GM18951 (cell line): Measurements from ENCODE around the gene ZNF408.
"Not testable (repeated sequence)": the region's sequence is repeated elsewhere in the genome, so short reads cannot be mapped to it uniquely, and the experiment has no call there.

Source experiments
- POLR2A ChIP-seq: IDR thresholded peaks from 4 replicates; pipeline ENCODE4 v1.6.1; 2011; ENCODE audit warnings: mild to moderate bottlenecking; ENCODE audit not compliant: insufficient read length, insufficient read depth; ENCODE audit errors: extremely low read depth
- in situ Hi-C: fragments of 300-500 bp; cut with MboI; formaldehyde crosslinking; loops from one replicate; pipeline ENCODE4 v1.12.0; 2022; ENCODE audit warnings: low sequenced_read_pairs, mixed read lengths, inconsistent platforms; ENCODE audit not compliant: unreplicated experiment

Gene ZNF408

DNA sequence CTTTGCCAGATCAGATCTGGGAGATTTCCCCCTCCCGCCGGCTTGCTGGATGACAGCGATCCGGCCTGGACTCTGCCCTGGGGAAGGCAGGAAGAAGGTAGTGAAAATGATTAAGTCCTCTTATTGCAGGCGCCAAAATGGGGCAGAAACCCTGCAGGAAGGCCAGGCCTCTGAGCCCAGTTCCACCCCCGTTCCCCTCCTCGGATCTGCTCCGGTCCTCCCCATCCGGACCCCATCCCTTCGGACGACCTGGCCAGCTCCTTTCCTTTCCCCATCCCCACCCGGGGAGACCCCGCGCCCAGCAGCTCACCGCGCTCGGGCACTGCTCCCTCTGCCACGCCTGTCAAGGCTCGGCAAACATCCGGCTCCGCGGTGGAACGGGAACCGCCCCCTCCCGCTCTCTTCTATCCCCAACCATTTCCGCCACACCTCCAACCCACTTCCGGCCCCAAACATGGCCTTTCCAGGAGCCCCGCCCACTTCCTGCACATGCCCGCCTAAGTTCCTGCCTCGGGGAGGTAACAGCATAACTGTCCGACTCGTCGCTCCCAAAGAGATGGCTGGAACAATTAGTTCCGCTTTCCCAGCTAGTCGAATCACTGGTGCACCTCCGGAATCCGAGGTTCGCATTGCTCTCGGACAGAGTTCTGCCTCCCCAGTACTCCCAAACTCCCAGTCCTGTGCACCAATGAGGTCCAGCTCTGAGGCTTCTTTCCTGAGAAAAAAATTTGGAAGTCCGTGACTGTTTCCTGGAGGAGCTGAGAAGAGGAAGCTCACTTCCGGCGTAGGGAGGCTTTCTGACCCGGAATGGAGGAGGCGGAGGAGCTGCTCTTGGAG is at the start of gene ZNF408, which contains the start of gene ARHGAP1:
ZNF408 (plus strand) TSS at position 791 of the 837 bp plus-strand sequence; CDS start at position 808, 17 bp downstream.
ARHGAP1 (minus strand) TSS at position 379 of the 837 bp plus-strand sequence. CDS start 4,512 bp downstream, outside the sequence.
- peak; percentile 87 for TF ChIP-seq POLR2A

DNA sequence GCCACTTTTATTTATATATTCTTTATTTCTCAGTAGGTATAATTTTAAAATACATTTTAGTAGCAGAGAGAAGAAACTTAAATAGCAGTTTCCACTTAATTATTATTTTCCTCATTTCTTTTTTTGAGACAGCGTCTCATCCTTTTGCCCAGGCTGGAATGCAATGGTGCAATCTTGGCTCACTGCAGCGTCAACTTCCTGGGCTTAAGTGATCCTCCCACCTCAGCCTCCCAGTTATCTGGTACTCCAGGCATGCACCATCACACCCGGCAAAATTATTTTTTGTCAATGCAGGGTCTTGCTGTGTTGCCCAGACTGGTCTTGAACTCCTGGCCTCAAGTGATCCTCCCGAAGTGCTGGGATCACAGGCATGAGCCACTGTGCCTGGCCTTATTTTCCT is 45.2 kb upstream of the ZNF408 start:
- no peak for TF ChIP-seq POLR2A
- in situ Hi-C loops, result no loop called here

More for the DNA sequence above, at the start of gene ZNF408, which contains the start of gene ARHGAP1:
- in situ Hi-C loops, result no loop called here

DNA sequence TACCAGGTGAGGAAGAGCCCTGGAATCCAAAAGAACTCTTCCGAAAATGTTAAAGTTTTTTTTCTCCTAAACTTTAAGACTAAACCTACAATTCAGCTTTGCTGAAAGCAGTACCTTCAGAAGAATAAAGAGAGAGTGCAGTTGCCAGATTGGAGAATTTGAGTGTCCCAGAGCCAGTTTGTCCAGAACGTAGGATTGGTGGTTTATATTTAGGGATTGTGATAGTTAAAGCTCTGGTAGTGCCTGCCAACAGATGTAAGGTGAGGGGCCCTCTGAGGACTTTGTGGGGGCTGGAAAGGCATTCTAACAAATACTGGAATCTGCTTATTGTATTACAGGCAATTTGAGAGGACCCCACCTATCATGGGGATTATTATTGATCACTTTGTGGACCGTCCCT is 43.6 kb upstream of the ZNF408 start:
- in situ Hi-C loops, result no loop called here
- no peak for TF ChIP-seq POLR2A

DNA sequence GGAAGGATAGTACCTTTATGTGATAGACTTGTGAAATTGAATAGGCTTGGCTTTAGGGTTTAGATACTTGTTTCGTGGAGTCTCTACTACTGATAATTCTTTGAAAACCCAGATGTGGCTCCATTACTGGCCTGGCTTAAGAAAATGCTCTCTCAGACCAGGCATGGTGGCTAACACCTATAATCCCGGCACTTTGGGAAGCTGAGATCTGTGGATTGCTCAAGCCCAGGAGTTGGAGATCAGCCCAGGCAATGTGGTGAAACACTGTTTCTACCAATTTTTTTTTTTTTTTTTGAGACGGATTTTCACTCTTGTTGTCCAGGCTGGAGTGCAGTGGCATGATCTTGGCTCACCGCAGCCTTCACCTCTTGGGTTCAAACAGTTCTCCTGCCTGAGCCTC is 42.6 kb upstream of the ZNF408 start:
- TF ChIP-seq POLR2A, result no peak
- in situ Hi-C loops, result no loop called here

DNA sequence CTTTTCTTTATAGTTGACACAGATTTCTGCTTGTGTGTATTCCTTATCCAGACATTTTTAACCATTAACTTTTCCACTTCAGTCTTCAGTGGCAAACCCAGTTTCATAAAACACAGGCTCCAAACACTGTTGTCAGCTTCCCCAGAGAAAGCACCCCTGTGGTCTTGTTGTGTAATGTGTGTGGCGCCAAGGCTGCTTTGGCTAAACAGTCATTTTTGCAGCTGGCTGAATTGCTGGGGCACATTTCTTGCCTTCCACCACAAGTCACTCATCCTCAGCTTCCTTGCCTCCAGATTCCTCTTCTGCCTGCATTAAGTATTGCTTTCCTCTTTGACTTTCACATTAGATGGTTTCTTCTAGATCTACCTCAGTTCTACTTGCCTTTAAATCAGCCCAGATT is 40.9 kb upstream of the ZNF408 start:
- in situ Hi-C loops, result no loop called here

DNA sequence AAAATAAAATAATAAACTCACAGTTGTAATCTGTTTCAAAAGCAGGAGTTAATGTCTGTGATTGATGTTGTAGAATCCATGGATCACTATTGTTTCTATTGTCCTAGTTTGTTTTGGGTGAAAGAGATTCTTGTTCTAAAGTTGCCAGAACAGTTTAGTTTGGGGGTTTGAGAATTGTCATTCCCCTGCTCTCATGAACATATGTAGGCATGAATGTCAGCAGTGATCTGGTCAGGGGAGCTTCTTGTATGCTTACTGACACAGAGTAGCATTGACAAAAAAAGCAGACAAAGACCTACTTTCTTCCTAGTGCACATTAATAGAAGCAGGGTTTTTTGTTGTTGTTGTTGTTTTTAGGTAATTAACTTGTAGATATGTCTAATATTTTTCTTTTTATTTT is 39.0 kb upstream of the ZNF408 start:
- in situ Hi-C loops, result no loop called here
- no peak for TF ChIP-seq POLR2A

More for the DNA sequence above, 40.9 kb upstream of the ZNF408 start:
- TF ChIP-seq POLR2A, result no peak

DNA sequence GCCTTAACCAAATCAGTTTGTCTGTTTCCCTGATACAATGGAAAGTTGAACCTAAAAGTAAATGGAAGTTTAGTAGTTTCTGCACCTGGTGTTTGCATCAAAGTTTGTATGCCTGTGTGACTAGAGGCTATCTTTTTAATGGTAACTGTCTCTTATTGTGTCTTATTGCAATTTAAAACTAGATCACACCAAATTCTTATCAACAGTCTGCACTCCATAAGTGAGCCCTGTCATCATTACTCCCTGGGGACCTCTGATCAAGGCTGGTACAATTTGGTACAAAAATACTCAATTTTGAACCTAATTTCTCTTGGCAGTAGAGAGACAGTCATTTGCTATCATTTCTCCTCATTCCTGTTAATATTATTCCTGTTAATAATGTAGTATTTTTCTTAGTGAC is 38.5 kb upstream of the ZNF408 start:
- no peak for TF ChIP-seq POLR2A
- in situ Hi-C loops, result no loop called here

DNA sequence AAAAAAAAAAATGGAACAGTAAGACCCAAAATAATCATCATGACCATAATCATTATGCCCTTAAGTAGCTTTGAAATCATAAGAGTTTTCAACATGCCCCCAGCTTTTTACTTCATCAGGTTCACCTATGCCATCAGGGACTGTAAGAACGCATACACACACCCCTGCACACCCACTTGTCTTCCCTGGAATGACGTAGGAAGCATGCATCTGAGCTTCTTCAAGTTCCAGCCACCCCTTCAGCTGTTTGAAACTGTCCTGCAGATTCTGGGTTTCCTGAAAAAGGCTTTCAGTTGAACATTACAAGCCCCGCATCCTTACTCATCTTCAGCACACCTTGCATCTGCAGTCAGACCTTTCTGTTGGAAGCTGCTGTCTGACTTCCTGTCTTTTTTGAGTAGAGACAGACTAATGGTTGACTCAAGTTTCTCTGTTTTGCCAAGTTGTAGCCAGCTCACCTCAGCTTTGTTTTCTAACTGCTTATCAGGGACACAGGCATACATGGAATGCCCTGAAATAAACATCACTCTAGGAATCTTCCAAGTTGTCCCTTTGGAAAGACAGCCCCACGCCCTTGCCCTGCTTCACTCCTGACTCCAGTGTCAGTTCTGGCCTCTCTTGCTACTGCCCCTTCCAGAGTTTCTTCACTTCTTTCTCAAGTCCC is 37.4 kb upstream of the ZNF408 start:
- in situ Hi-C loops, result no loop called here
- no peak for TF ChIP-seq POLR2A

DNA sequence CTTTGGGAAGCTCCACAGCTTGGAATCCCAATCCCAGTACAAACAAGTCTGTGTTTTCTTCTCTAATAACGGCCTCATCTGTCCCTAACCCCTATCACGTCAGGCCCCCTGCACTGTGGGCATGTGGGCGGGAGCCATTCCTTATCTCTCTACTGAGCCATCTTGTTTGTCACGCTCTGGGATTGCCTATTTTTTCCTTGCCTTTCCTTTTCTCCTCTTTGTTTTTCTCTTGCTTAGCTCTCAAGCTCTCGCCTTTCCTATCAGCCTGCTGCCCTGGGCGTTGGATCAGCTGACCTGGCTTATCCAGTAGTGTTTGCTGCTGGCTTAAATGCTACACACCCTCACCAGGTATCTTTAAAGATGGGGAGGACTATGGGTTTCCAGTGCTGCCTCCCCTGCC is 36.2 kb upstream of the ZNF408 start:
- in situ Hi-C loops, result no loop called here
- no peak for TF ChIP-seq POLR2A

DNA sequence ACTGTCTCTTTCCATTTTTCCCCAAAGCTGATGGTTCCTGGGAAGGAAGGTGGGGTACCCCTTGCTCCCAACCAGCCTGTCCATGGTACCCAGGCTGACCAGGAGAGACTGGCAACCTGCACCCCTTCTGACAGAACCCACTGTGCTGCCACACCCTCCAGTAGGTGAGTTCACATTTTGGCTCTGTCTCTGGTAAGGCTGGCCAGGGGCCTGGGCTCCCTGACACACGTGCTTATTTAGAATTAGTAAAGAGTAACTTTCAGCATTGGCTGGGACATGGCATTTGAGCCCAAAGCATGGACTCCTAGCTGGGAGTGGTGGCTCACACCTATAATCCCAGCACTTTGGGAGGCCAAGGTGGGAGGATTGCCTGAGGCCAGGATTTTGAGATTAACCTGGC is 35.5 kb upstream of the ZNF408 start:
- TF ChIP-seq POLR2A, result no peak
- in situ Hi-C loops, result no loop called here

DNA sequence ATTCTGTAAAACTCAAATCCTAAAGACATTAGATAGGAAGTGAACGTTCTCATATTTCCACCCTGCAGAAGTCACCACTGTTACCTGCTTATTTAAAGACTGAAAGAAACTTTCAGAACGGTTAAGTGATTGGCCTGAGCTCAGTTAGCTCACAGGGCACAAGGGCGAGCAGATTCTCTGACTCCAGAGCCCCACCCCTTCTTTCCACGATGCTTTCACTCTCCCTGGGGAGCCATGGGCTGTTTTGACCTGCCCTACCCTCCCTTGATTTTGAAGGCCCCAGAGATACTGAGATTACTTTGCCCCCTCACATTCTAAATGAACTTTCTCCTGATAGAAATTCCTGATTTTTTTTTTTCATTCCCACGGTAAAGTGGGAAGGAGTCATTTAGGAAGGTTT is 34.3 kb upstream of the ZNF408 start:
- in situ Hi-C loops, result no loop called here
- TF ChIP-seq POLR2A, result no peak

DNA sequence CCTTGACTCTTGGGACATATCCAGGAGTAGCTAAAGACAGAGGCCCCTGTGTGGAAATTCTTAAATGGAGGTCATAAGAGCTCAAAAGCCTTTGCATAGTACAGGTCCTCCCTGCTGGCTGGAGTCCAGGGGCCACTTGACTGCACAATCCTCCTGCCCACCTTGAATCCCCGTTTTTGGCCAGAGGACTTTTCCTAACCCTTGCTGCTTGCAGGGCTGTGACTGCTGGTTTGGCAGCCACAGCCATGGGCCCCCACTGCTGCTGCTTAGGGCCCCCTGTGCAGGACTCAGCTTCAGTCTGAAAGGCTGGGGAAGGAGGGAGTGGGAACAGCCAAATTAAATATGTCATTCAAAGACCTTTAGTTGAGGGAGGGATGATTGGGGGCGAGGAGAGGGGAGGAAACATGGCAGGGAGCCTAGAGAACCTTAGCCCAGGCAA is 33.8 kb upstream of the ZNF408 start:
- in situ Hi-C loops, result no loop called here
- TF ChIP-seq POLR2A, result no peak

DNA sequence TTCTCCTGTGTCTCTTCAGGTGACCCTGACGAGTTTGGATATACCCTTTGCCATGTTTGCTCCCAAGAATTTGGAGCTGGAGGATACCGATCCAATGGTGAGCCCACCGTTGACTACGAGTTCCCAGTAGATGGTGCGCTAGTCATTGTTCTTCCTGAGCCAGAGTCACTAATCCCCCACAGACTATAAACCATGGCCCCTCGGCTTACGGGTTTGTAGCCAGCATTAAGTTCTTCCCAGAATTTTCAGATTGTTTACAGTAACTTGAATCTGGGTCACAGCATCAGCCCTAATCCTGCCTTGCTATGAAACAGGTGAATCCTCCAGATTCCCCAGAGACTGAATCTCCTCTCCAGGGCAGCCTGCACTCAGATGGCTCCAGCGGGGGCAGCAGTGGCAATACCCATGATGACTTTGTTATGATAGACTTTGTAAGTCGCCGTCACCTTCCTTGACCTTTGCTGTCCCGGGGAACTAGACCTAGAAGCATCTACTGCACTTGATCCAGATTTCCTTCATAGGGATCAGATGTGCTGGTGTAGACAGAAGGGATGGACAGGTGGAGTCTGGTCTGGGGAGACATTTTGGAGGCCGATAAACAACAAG is 32.2 kb upstream of the ZNF408 start:
- no peak for TF ChIP-seq POLR2A
- in situ Hi-C loops, result no loop called here

DNA sequence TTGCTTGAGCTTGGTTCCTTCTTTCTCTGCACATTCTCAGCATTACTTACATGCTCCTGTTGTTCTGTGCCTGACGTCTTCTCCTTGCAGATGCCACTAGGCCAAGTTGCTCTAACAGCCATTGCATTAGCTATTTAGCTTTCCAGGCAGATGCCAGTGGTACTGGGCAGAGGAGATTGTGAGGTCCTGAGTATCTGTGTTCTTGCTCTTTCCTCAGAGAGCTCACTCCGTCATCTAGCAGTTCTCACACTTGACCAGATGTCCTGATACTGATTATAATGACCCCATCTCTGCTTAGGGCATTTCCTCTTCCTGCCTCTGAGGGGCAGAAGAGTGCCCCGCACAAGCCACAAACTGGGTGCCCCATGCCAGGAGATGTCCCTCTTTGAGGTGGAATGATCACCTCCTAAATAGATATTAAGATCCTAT is 31.1 kb upstream of the ZNF408 start:
- in situ Hi-C loops, result no loop called here
- no peak for TF ChIP-seq POLR2A

DNA sequence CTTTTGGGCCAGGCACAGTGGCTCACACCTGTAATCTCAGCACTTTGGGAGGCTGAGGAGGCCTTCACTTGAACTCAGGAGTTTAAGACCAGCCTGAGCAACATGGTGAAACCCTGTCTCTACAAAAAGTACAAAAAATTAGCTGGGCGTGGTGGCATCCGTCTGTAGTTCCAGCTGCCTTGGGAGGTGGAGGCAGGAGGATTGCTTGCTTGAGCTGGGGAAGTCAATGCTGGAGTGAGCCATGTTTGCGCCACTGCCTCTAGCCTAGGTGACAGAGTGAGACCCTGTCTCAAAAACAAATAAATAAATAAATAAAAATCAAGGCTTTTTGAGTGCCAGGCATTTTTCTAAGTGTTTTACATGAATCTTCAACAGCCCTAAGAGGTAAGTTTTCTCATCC is 30.3 kb upstream of the ZNF408 start:
- in situ Hi-C loops, result not testable (repeated sequence)
